ENCODE measurements around the gene ZNF511.

Gene ZNF511

GRCh38 chr10:133266056-133266795, 42.5 kb upstream of the ZNF511 start:
- H3K27ac ChIP-seq (ENCODE audit: extremely low read depth, low read depth, low read length): no peak overlapping the region
- TF ChIP-seq OSR2 (tag by site-specific recombination; IDR thresholded peaks at IDR 0.05): no peak
- TF ChIP-seq ZFP41 (tag by site-specific recombination; IDR thresholded peaks at IDR 0.05; ENCODE audit: borderline replicate concordance): no peak
- TF ChIP-seq ZBTB26 (tag by site-specific recombination; optimal IDR thresholded peaks at IDR 0.05): no peak
- no peak for TF ChIP-seq RBAK (tag by site-specific recombination; IDR thresholded peaks at IDR 0.05)
- TF ChIP-seq ZNF777 (tag by site-specific recombination; IDR thresholded peaks at IDR 0.05; ENCODE audit: borderline replicate concordance): no peak
- TF ChIP-seq, protein P1, sequence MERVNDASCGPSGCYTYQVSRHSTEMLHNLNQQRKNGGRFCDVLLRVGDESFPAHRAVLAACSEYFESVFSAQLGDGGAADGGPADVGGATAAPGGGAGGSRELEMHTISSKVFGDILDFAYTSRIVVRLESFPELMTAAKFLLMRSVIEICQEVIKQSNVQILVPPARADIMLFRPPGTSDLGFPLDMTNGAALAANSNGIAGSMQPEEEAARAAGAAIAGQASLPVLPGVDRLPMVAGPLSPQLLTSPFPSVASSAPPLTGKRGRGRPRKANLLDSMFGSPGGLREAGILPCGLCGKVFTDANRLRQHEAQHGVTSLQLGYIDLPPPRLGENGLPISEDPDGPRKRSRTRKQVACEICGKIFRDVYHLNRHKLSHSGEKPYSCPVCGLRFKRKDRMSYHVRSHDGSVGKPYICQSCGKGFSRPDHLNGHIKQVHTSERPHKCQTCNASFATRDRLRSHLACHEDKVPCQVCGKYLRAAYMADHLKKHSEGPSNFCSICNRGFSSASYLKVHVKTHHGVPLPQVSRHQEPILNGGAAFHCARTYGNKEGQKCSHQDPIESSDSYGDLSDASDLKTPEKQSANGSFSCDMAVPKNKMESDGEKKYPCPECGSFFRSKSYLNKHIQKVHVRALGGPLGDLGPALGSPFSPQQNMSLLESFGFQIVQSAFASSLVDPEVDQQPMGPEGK (tag by site-specific recombination; IDR thresholded peaks at IDR 0.05): no peak
- TF ChIP-seq ZNF629 (tag by site-specific recombination; IDR thresholded peaks at IDR 0.05): no peak
- no peak for TF ChIP-seq KLF9 (tag by site-specific recombination; IDR thresholded peaks at IDR 0.05; ENCODE audit: low read depth)
- TF ChIP-seq ZNF114 (tag by site-specific recombination; IDR thresholded peaks at IDR 0.05): no peak
- no peak for TF ChIP-seq ZBTB20 (tag by site-specific recombination; IDR thresholded peaks at IDR 0.05)
- no peak for TF ChIP-seq KLF7 (tag by site-specific recombination; IDR thresholded peaks at IDR 0.05; ENCODE audit: borderline replicate concordance)
- no peak for TF ChIP-seq ZNF404 (tag by site-specific recombination; IDR thresholded peaks at IDR 0.05)
- TF ChIP-seq, protein P2, sequence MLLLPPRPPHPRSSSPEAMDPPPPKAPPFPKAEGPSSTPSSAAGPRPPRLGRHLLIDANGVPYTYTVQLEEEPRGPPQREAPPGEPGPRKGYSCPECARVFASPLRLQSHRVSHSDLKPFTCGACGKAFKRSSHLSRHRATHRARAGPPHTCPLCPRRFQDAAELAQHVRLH (tag by site-specific recombination; IDR thresholded peaks at IDR 0.05): no peak
- TF ChIP-seq ZSCAN23 (tag by site-specific recombination; IDR thresholded peaks at IDR 0.05): no peak
- POLR2A ChIA-PET: no interaction called here
- H3K4me3 ChIP-seq (ENCODE audit: low read depth, low read length): no peak overlapping the region
- peaks cover 0 to 10% of the 10 kb centered on the region in 2 experiments; a peak in 1 of 3 replicates for H3K36me3 ChIP-seq (ENCODE audit: control insufficient read depth in 2 of 2, insufficient read depth in 1 of 2, low read length in 2 of 2)
- CTCF ChIA-PET: interaction anchor here (0.6 to 1.1 kb wide), 4 partner anchors 9 to 38 kb away, joined by 3 to 5 read pairs (median 4); no protein-coding TSS in a partner anchor
- peaks cover 3% of the 10 kb centered on the region for H3K4me1 ChIP-seq (ENCODE audit: control insufficient read depth, insufficient read depth, low read length)
- no peaks in the 10 kb centered on the region for H3K9me3 ChIP-seq (ENCODE audit: control insufficient read depth, insufficient read depth, low read depth, low read length)

DNA sequence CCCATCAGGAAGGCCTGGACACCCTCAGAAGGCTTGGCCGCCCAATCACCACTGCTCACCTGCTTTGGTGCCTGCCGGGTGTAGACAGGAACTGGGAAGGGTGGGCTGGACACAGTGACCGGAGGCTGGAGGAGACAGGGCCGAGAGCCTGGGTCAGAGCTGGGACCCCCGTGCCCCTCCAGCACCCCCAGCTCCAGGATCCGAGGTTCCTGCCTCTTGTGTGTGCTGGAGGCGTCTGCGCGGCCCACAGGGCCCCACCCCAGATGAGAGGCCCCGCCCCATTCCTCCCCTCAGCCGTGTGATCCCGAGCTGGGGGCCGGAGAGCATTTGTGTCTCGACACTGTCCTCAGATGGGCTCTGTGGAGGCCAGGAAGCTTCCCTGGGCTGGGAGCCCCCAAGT, 41.4 kb upstream of the ZNF511 start:
- CTCF ChIA-PET: interaction anchor here (0.7 kb wide), 1 partner anchor 124 kb away, joined by 3 read pairs; no protein-coding TSS in a partner anchor
- Histone ChIP-seq H3K36me3 (ENCODE audit: control insufficient read depth in 2 of 2, insufficient read depth in 1 of 2, low read length in 2 of 2) (peaks cover 0 to 10% of the 10 kb centered on the region in 2 experiments; a peak in 1 of 3 replicates), H3K4me3 (ENCODE audit: low read depth, low read length) (no peak overlapping the region), H3K4me1 (ENCODE audit: control insufficient read depth, insufficient read depth, low read length) (peaks cover under 1% of the 10 kb centered on the region), H3K27ac (ENCODE audit: extremely low read depth, low read depth, low read length) (no peak overlapping the region), H3K9me3 (ENCODE audit: control insufficient read depth, insufficient read depth, low read depth, low read length) (no peaks in the 10 kb centered on the region)
- POLR2A ChIA-PET: no interaction called here
- TF ChIP-seq PRDM1 (tag by site-specific recombination; IDR thresholded peaks at IDR 0.05) (no peak), ELK4 (IDR thresholded peaks at IDR 0.05; ENCODE audit: borderline replicate concordance, low read depth, low read length) (no peak), ZFP3 (tag by site-specific recombination; IDR thresholded peaks at IDR 0.05; ENCODE audit: low read depth) (no peak), ZNF433 (tag by site-specific recombination; IDR thresholded peaks at IDR 0.05; ENCODE audit: low read depth) (no peak), ZNF837 (tag by site-specific recombination; IDR thresholded peaks at IDR 0.05) (no peak), ZNF518A (tag by site-specific recombination; conservative IDR thresholded peaks at IDR 0.05; ENCODE audit: low read depth) (no peak)
- TF ChIP-seq, protein P3, sequence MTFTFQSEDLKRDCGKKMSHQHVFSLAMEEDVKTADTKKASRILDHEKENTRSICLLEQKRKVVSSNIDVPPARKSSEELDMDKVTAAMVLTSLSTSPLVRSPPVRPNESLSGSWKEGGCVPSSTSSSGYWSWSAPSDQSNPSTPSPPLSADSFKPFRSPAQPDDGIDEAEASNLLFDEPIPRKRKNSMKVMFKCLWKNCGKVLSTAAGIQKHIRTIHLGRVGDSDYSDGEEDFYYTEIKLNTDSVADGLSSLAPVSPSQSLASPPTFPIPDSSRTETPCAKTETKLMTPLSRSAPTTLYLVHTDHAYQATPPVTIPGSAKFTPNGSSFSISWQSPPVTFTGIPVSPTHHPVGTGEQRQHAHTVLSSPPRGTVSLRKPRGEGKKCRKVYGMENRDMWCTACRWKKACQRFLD (tag by site-specific recombination; IDR thresholded peaks at IDR 0.05): no peak
- TF ChIP-seq, protein P4, sequence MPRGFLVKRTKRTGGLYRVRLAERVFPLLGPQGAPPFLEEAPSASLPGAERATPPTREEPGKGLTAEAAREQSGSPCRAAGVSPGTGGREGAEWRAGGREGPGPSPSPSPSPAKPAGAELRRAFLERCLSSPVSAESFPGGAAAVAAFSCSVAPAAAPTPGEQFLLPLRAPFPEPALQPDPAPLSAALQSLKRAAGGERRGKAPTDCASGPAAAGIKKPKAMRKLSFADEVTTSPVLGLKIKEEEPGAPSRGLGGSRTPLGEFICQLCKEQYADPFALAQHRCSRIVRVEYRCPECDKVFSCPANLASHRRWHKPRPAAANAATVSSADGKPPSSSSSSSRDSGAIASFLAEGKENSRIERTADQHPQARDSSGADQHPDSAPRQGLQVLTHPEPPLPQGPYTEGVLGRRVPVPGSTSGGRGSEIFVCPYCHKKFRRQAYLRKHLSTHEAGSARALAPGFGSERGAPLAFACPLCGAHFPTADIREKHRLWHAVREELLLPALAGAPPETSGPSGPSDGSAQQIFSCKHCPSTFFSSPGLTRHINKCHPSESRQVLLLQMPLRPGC (tag by site-specific recombination; IDR thresholded peaks at IDR 0.05): no peak

Measured in HEK293 (cell line).